ENCODE results near the gene MFSD6L.

The MFSD6L gene

DNA sequence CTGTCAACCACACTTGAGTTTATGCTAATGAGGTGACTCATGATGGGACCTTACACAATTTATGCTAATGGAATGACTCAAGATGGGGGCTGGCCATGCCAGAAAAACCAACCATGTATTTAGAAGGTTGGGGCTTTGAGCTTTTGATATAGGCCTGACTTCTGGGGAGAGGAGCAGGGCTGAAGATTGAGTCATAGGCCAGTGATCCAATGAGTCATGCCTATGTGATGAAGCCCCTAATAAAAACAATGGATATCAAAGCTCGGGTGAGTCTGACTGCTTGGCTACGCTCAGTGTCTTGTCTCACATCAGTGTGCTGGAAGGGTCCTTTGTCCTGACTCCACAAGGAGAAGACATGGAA, 7.3 kb downstream of the MFSD6L start:
- H3K4me3 ChIP-seq (replicated peaks; ENCODE audit: low read depth, low read length): no peak overlapping the region
- DNase-seq (ENCODE audit: low read depth): peak; percentile 52
- TF ChIP-seq, protein P1, sequence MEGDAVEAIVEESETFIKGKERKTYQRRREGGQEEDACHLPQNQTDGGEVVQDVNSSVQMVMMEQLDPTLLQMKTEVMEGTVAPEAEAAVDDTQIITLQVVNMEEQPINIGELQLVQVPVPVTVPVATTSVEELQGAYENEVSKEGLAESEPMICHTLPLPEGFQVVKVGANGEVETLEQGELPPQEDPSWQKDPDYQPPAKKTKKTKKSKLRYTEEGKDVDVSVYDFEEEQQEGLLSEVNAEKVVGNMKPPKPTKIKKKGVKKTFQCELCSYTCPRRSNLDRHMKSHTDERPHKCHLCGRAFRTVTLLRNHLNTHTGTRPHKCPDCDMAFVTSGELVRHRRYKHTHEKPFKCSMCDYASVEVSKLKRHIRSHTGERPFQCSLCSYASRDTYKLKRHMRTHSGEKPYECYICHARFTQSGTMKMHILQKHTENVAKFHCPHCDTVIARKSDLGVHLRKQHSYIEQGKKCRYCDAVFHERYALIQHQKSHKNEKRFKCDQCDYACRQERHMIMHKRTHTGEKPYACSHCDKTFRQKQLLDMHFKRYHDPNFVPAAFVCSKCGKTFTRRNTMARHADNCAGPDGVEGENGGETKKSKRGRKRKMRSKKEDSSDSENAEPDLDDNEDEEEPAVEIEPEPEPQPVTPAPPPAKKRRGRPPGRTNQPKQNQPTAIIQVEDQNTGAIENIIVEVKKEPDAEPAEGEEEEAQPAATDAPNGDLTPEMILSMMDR (IDR thresholded peaks at IDR 0.05; ENCODE audit: low read length, missing control alignments): no peak

DNA sequence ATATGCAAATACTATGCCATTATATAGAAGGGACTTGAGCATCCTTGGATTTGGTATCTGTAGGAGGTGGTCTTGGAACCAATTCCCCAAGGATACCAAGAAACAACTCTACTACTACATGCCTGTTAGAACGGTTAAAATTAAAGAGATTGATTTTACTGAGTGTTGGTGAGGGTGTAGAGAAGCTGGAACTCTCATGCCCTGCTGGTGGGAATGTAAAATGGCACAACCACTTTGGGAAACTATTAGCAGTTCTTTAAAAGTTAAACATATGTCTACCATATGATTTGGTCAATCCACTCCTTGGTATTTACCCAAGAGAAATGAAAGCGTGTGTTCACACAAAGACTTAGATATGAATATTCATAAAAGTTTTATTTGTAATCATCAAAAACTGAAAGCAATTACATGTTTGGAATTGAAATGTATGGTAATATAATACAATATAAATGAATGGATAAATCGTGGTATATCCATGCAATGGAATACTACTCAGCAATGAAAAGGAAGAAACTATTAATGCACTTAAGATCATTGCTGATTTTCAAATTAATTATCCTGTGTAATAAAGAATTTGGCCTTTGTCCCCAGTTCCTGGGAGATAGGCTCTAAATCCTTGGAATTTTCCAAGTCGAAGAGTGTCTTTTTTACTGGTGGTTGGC, 7.8 kb downstream of the MFSD6L start:
- no peak overlapping the region for H3K4me3 ChIP-seq (replicated peaks; ENCODE audit: low read depth, low read length)
- TF ChIP-seq, protein P1 (IDR thresholded peaks at IDR 0.05; ENCODE audit: low read length, missing control alignments): no peak

DNA sequence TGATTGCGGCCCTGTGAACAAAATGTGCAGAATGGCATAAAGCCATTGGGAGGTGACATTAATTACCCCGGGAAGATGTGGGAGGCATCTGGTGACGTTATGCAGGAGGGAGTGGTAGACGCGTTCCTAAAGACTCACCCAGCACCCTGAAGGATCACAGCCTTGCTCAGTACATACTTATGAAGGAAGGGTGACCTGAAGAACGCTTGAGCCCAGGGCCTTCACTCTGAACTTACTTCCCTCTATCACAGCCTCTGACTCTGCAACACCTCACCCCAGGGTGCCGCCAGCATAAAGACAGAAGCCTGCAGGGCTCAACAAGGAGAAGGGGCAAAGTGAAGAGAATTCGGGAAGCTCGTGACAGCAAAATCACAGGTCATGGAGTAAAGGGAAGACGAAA, 9.4 kb downstream of the MFSD6L start:
- DNase-seq (ENCODE audit: low read depth): no peak
- TF ChIP-seq, protein P1 (IDR thresholded peaks at IDR 0.05; ENCODE audit: low read length, missing control alignments): no peak
- H3K4me3 ChIP-seq (replicated peaks; ENCODE audit: low read depth, low read length): no peak overlapping the region

More for the DNA sequence above, 7.8 kb downstream of the MFSD6L start:
- no peak for DNase-seq (ENCODE audit: low read depth)

GRCh38 chr17:8788998-8789397, 10.2 kb downstream of the MFSD6L start:
- no peak for DNase-seq (ENCODE audit: low read depth)
- TF ChIP-seq, protein P1 (IDR thresholded peaks at IDR 0.05; ENCODE audit: low read length, missing control alignments): no peak
- no peak overlapping the region for H3K4me3 ChIP-seq (replicated peaks; ENCODE audit: low read depth, low read length)

GRCh38 chr17:8785547-8786413, 13.4 kb downstream of the MFSD6L start:
- H3K4me3 ChIP-seq (replicated peaks; ENCODE audit: low read depth, low read length): no peak overlapping the region
- TF ChIP-seq, protein P1 (IDR thresholded peaks at IDR 0.05; ENCODE audit: low read length, missing control alignments): peak; percentile 86
- DNase-seq (ENCODE audit: low read depth): peak; percentile 76

DNA sequence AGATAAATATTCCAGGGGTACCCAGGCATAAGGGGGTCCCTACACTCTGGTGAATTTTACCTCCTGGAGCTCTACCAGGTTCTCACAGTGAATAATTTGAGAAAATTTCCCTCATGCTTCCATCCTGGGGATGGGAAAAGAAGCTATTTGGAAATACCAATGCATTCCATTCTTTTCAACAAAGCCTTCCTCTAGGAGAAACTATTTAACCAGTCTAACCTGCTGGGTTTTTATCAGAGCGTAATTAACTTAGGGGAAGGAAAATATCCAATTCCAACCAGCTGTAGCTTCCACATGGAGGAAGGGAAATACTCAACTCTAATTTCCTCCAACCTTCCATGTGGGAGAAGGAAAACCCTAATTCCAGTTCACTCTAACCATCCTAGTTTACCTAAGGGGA, 17.0 kb downstream of the MFSD6L start:
- no peak for DNase-seq (ENCODE audit: low read depth)
- no peak overlapping the region for H3K4me3 ChIP-seq (replicated peaks; ENCODE audit: low read depth, low read length)
- TF ChIP-seq, protein P1 (IDR thresholded peaks at IDR 0.05; ENCODE audit: low read length, missing control alignments): no peak
